HCT116 (cell line): Measurements from ENCODE around the gene WFDC12.

Experiments
- POLR2A ChIP-seq: IDR thresholded peaks from 2 replicates; pipeline ENCODE4 v1.7.0; 2011; ENCODE audit warnings: borderline replicate concordance; ENCODE audit not compliant: insufficient read depth, insufficient read length; ENCODE audit errors: extremely low read depth
- TF ChIP-seq, protein P1 (sequence below), 3 experiments: fragments of 200-600 bp in 1 of 3; sonication (generic) in 1 of 3; IDR thresholded peaks in 2 of 3; conservative IDR thresholded peaks in 1 of 3; 2 replicates each; pipeline ENCODE4 v1.5.1; 2012 to 2017; ENCODE audit warnings: low read depth in 2 of 3, low read length in 2 of 3, antibody characterized with exemption in 1 of 3, borderline replicate concordance in 1 of 3, control low read depth in 1 of 3, mild to moderate bottlenecking in 1 of 3, mixed read lengths in 1 of 3, mixed run types in 1 of 3, moderate library complexity in 1 of 3; ENCODE audit not compliant: insufficient read depth in 1 of 3

DNA sequence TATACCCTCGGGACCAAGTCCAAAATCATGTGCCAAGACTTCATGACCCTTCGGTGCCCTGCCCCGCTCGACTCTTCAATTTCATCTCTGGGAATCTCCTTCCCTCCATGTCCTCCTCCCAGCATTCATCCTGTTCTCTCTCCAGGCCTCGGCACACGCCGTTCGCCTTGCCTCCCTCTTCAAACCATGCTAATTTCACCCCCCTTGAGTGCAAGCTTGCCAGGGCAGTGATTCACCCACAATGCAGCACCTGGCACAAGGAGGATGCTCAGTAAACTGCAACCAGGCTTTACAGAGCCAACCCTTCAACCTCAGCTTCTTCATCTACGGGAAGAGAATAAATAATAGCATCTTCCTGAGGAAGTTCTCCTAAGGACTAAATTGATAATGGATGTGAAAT lies 27.5 kb downstream of the WFDC12 start:
- TF ChIP-seq POLR2A = no peak
- TF ChIP-seq, protein P1, sequence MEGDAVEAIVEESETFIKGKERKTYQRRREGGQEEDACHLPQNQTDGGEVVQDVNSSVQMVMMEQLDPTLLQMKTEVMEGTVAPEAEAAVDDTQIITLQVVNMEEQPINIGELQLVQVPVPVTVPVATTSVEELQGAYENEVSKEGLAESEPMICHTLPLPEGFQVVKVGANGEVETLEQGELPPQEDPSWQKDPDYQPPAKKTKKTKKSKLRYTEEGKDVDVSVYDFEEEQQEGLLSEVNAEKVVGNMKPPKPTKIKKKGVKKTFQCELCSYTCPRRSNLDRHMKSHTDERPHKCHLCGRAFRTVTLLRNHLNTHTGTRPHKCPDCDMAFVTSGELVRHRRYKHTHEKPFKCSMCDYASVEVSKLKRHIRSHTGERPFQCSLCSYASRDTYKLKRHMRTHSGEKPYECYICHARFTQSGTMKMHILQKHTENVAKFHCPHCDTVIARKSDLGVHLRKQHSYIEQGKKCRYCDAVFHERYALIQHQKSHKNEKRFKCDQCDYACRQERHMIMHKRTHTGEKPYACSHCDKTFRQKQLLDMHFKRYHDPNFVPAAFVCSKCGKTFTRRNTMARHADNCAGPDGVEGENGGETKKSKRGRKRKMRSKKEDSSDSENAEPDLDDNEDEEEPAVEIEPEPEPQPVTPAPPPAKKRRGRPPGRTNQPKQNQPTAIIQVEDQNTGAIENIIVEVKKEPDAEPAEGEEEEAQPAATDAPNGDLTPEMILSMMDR (IDR thresholded peaks at IDR 0.05 in 2 of 3, conservative IDR thresholded peaks at IDR 0.05 in 1 of 3; ENCODE audit: borderline replicate concordance in 1 of 3, insufficient read depth in 1 of 3, low read depth in 2 of 3, low read length in 2 of 3) = no peak
